H1 (cell line): ENCODE results near the gene CPLANE1. TPM values are rescaled to one million over a fixed set of nuclear protein-coding genes. Genes with fewer than 3 reads are reported as not detected.
A peak's percentile ranks its signal among the peaks of the same experiment; 100 is the strongest.

Source experiments
- CTCF ChIA-PET: fragments of 300-600 bp; sonication (Branson Sonifier 250); formaldehyde crosslinking; loops from one replicate; lab custom pipeline; 2021; ENCODE audit not compliant: partially characterized antibody; lab: Charles Lee
- POLR2A ChIA-PET: fragments of 300-600 bp; sonication (Branson Sonifier 250); formaldehyde crosslinking; loops from one replicate; lab custom pipeline; 2021; ENCODE audit warnings: inconsistent platforms; ENCODE audit not compliant: partially characterized antibody; lab: Charles Lee
- DNase-seq, 2 experiments: peaks; one replicate each; pipeline versions ENCODE4 v3.0.0 to v3.0.0-alpha.2; 2010 to 2022; ENCODE audit warnings: low spot score in 2 of 2, low read depth in 1 of 2, mixed read lengths in 1 of 2
- FAIRE-seq: peaks from 2 replicates; lab custom pipeline; 2011; peaks lifted over from hg19 to GRCh38; lab: Jason Lieb, UNC
- H2AFZ ChIP-seq: 2 replicates; pipeline ENCODE4 v1.8.1; 2012; ENCODE audit warnings: low read length, inconsistent platforms
- H2AK5ac ChIP-seq: 2 replicates; pipeline ENCODE4 v1.6.1; 2013; ENCODE audit warnings: low read depth, low read length
- H2BK120ac ChIP-seq: replicated peaks from 2 replicates; pipeline ENCODE3; 2013; ENCODE audit warnings: low read depth, low read length, inconsistent platforms
- H2BK12ac ChIP-seq: 2 replicates; pipeline ENCODE4 v1.6.1; 2013; ENCODE audit warnings: low read depth, low read length
- H2BK15ac ChIP-seq: 2 replicates; pipeline ENCODE4 v1.6.1; 2013; ENCODE audit warnings: low read length
- H2BK20ac ChIP-seq: 2 replicates; pipeline ENCODE4 v1.6.1; 2013; ENCODE audit warnings: low read length
- H2BK5ac ChIP-seq: 2 replicates; pipeline ENCODE4 v1.6.1; 2013; ENCODE audit warnings: low read depth, low read length
- H3K14ac ChIP-seq: 2 replicates; pipeline ENCODE4 v1.6.1; 2013; ENCODE audit warnings: inconsistent platforms; ENCODE audit not compliant: insufficient read length
- H3K18ac ChIP-seq: 2 replicates; pipeline ENCODE4 v1.6.1; 2013; ENCODE audit warnings: low read length; ENCODE audit errors: extremely low read depth
- H3K23ac ChIP-seq: 2 replicates; pipeline ENCODE4 v1.6.1; 2013; ENCODE audit warnings: inconsistent platforms; ENCODE audit not compliant: insufficient read length
- H3K23me2 ChIP-seq: 2 replicates; pipeline ENCODE4 v1.6.1; 2013; ENCODE audit warnings: low read depth, low read length
- H3K27ac ChIP-seq: 2 replicates; pipeline ENCODE4 v1.6.1; 2011; ENCODE audit warnings: low read depth, low read length, inconsistent platforms
- H3K27me3 ChIP-seq, 4 experiments: replicated peaks in 1 of 4; 1 replicate in 1 of 4; 2 replicates in 3 of 4; pipeline versions ENCODE4 v1.6.1 to v1.8.1; 2011 to 2013; ENCODE audit warnings: low read length in 3 of 4, mild to moderate bottlenecking in 3 of 4, inconsistent platforms in 2 of 4, mixed read lengths in 2 of 4, moderate library complexity in 1 of 4; ENCODE audit not compliant: control insufficient read depth in 3 of 4, insufficient read depth in 3 of 4; ENCODE audit errors: extremely low read depth in 1 of 4
- H3K36me3 ChIP-seq, 4 experiments: 2 replicates each; pipeline versions ENCODE4 v1.6.1 to v1.8.1; 2011 to 2013; ENCODE audit warnings: mild to moderate bottlenecking in 4 of 4, low read length in 3 of 4, moderate library complexity in 2 of 4, control low read depth in 1 of 4, inconsistent platforms in 1 of 4; ENCODE audit not compliant: insufficient read depth in 4 of 4, control insufficient read depth in 2 of 4
- H3K4ac ChIP-seq: replicated peaks from 2 replicates; pipeline ENCODE3; 2013; ENCODE audit warnings: low read length, low read depth, mixed read lengths, inconsistent platforms; ENCODE audit not compliant: insufficient read length
- H3K4me1 ChIP-seq, 4 experiments: replicated peaks in 1 of 4; 1 replicate in 1 of 4; 2 replicates in 3 of 4; pipeline versions ENCODE4 v1.6.1 to v1.8.1; 2011 to 2013; ENCODE audit warnings: low read length in 3 of 4, inconsistent platforms in 2 of 4, mixed read lengths in 1 of 4; ENCODE audit not compliant: insufficient read depth in 4 of 4, control insufficient read depth in 3 of 4
- H3K4me2 ChIP-seq, 2 experiments: 2 replicates each; pipeline versions ENCODE4 v1.6.1 to v1.8.1; 2011 to 2013; ENCODE audit warnings: low read depth in 2 of 2, low read length in 2 of 2, control low read depth in 1 of 2, inconsistent platforms in 1 of 2, mild to moderate bottlenecking in 1 of 2; ENCODE audit not compliant: insufficient read depth in 1 of 2
- H3K4me3 ChIP-seq, 4 experiments: fragments of 200-600, 300-600 bp in 1 of 4; sonication (generic), shearing (Covaris generic), sonication (Bioruptor Twin) in 1 of 4; 2 replicates each; pipeline versions ENCODE4 v1.5.1 to v1.8.1; 2011 to 2016; ENCODE audit warnings: low read length in 4 of 4, low read depth in 3 of 4, control low read depth in 2 of 4, inconsistent platforms in 2 of 4, mild to moderate bottlenecking in 2 of 4, mixed read lengths in 1 of 4, moderate library complexity in 1 of 4; ENCODE audit not compliant: insufficient read depth in 2 of 4; ENCODE audit errors: extremely low read depth in 1 of 4
- H3K56ac ChIP-seq: replicated peaks from 2 replicates; pipeline ENCODE3; 2013; ENCODE audit warnings: low read depth, mild to moderate bottlenecking, mixed read lengths, low read length, inconsistent platforms; ENCODE audit not compliant: insufficient read length
- H3K79me1 ChIP-seq: 2 replicates; pipeline ENCODE4 v1.6.1; 2013; ENCODE audit warnings: low read depth, low read length, control low read depth
- H3K79me2 ChIP-seq, 2 experiments: 2 replicates each; pipeline versions ENCODE4 v1.6.1 to v1.8.1; 2012 to 2013; ENCODE audit warnings: low read length in 2 of 2, mild to moderate bottlenecking in 2 of 2, inconsistent platforms in 1 of 2; ENCODE audit not compliant: insufficient read depth in 2 of 2, control insufficient read depth in 1 of 2
- H3K9ac ChIP-seq, 4 experiments: replicated peaks in 1 of 4; 1 replicate in 1 of 4; 2 replicates in 3 of 4; pipeline versions ENCODE4 v1.6.1 to v1.8.1; 2011 to 2013; ENCODE audit warnings: low read depth in 3 of 4, low read length in 3 of 4, control low read depth in 2 of 4, mild to moderate bottlenecking in 2 of 4, moderate library complexity in 2 of 4, inconsistent platforms in 1 of 4; ENCODE audit errors: extremely low read depth in 1 of 4
- H3K9me3 ChIP-seq, 2 experiments: 2 replicates each; pipeline versions ENCODE4 v1.6.1 to v1.8.1; 2012 to 2013; ENCODE audit warnings: mild to moderate bottlenecking in 2 of 2, moderate library complexity in 2 of 2, control low read depth in 1 of 2, inconsistent platforms in 1 of 2, low read depth in 1 of 2, low read length in 1 of 2, mixed read lengths in 1 of 2; ENCODE audit not compliant: insufficient read depth in 2 of 2
- H4K20me1 ChIP-seq, 2 experiments: replicated peaks in 1 of 2; 2 replicates each; pipeline versions ENCODE3 to v1.8.1; 2011 to 2013; ENCODE audit warnings: inconsistent platforms in 2 of 2, low read length in 2 of 2, mild to moderate bottlenecking in 1 of 2; ENCODE audit not compliant: insufficient read depth in 2 of 2, control insufficient read depth in 1 of 2
- H4K5ac ChIP-seq: 2 replicates; pipeline ENCODE4 v1.6.1; 2013; ENCODE audit warnings: low read length, low read depth, mixed read lengths, inconsistent platforms; ENCODE audit not compliant: insufficient read length
- H4K8ac ChIP-seq: 2 replicates; pipeline ENCODE4 v1.8.0; 2013; ENCODE audit warnings: mild to moderate bottlenecking, moderate library complexity, low read length, inconsistent platforms; ENCODE audit not compliant: insufficient read depth; ENCODE audit errors: extremely low read depth
- H4K91ac ChIP-seq: replicated peaks from 2 replicates; pipeline ENCODE3; 2013; ENCODE audit warnings: low read length, mixed read lengths, inconsistent platforms; ENCODE audit not compliant: insufficient read length
- EGR1 ChIP-seq: IDR thresholded peaks from 2 replicates; pipeline ENCODE4 v1.6.1; 2011; ENCODE audit warnings: low read depth, low read length, borderline replicate concordance
- TEAD4 ChIP-seq: IDR thresholded peaks from 2 replicates; pipeline ENCODE4 v1.6.1; 2012; ENCODE audit warnings: low read depth, low read length, inconsistent platforms, mixed read lengths
- WGBS, 2 experiments: shearing (Covaris generic) in 1 of 2; methylation state at CpG; one replicate each; pipeline versions ENCODE4 v1.1.6 to v1.1.7; 2013 to 2015; ENCODE audit warnings: low lambda C conversion rate in 2 of 2, mixed read lengths in 2 of 2, inconsistent platforms in 1 of 2, low coverage in 1 of 2, missing lambda C conversion rate in 1 of 2; ENCODE audit not compliant: insufficient replicate concordance in 2 of 2, insufficient coverage in 1 of 2, insufficient read length in 1 of 2; ENCODE audit errors: extremely low coverage in 1 of 2, missing lambda C conversion rate in 1 of 2; 5-methylcytosine and 5-hydroxymethylcytosine counted together
- polyA plus RNA-seq, 7 experiments: library from polyadenylated mRNA; depleted of rRNA in 3 of 7; stranded (reverse) in 5 of 7; unstranded in 2 of 7; fragments of >200 nt in 5 of 7; fragments of 200-250 nt in 2 of 7; gene quantifications; 1 replicate in 5 of 7; 2 replicates in 1 of 7; 4 replicates in 1 of 7; pipeline versions ENCODE4 v1.2.1 to v1.2.3, GENCODE V29; 2011 to 2013; ENCODE audit warnings: missing spikeins in 2 of 7, mixed read lengths in 2 of 7
- total RNA-seq: library from RNA; stranded (reverse); fragmentation: NEBNext Ultra II Directional; extraction: Animal tissue kit (Norgen Biotek cat#: 25700); gene quantifications from 2 replicates; pipeline ENCODE4 v1.2.1, GENCODE V29; 2021

CPLANE1 gene
- total and polyA plus RNA-seq, 2 of the 8 experiments (the other 6 are each of a cell fraction or from before 2014, with no cell fraction given): 2.2 to 8.8 TPM

DNA sequence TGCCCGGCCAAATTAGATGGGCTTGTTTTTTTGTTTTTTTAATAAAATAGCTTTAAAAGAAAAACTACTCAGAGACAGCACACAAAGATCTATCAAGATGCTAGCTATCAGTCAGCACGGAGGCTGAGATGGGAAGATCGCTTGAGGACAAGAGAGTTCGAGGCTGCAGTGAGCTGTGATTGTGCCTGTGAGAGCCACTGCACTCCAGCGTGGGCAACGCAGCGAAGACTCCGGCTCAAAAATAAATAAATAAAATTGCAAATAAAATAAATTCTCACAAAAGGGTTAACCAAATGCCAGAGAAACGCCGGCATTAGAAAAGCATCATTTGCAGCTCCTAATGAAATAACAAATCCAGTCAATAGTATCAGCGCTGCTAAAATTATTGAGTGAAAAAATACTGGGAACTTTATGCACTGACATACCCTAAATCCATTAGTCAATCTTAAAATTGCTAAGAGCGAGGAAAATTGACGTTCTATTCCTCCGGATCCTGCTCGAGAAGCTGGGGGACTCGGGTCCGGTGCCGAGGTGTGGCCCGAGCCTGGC, 681 bp downstream of the CPLANE1 start:
- no peak overlapping the region for H3K23ac ChIP-seq
- peak overlapping the region; percentile 53; the same call in 1 of the 2 replicates for H3K27ac ChIP-seq
- peak overlapping the region; percentile 41 to 73 (median 62) for H3K4me3 ChIP-seq
- 25% methylated on average over 19 of the region's 19 CpGs; no CpG with 5 or more reads in 1 of the 2 experiments for WGBS, 2 experiments
- H3K23me2 ChIP-seq: peaks cover 5% of the 10 kb centered on the region
- no peak overlapping the region for H2BK12ac ChIP-seq
- H3K4me1 ChIP-seq: peaks cover 0 to 6% (median 5%) of the 10 kb centered on the region in 4 experiments; a peak in 3 of 7 replicates
- TF ChIP-seq EGR1 (peak; percentile 44; the same call in 1 of the 2 replicates), TEAD4 (no peak)
- no peaks in the 10 kb centered on the region for H3K27me3 ChIP-seq
- peak overlapping the region; percentile 73 to 92 for H3K4me2 ChIP-seq
- no peak overlapping the region for H2AK5ac ChIP-seq
- H3K18ac ChIP-seq: peak overlapping the region; percentile 19; the same call in 1 of the 2 replicates
- no peaks in the 10 kb centered on the region for H3K79me2 ChIP-seq
- H3K4ac ChIP-seq: no peak overlapping the region
- H3K9me3 ChIP-seq: no peaks in the 10 kb centered on the region
- H3K9ac ChIP-seq: peak overlapping the region; percentile 55 to 77 (median 70); a peak in 6 of 7 replicates
- peak overlapping the region; percentile 8; the same call in 1 of the 2 replicates for H2AFZ ChIP-seq
- H2BK20ac ChIP-seq: no peak overlapping the region
- H4K20me1 ChIP-seq: peaks cover 0 to 2% of the 10 kb centered on the region in 2 experiments
- no peak for FAIRE-seq
- H2BK15ac ChIP-seq: no peak overlapping the region
- no peak overlapping the region for H4K5ac ChIP-seq
- POLR2A ChIA-PET: interaction anchor here (0.6 to 2.7 kb wide), 4 partner anchors 15 to 122 kb away, joined by 3 to 7 read pairs (median 3); partner anchors contain the start of gene NUP155
- no peak for DNase-seq
- no peaks in the 10 kb centered on the region for H3K36me3 ChIP-seq
- peak overlapping the region; percentile 31; the same call in 1 of the 2 replicates for H4K8ac ChIP-seq
- no peak overlapping the region for H3K56ac ChIP-seq
- no peaks in the 10 kb centered on the region for H3K79me1 ChIP-seq
- no peak overlapping the region for H3K14ac ChIP-seq
- H4K91ac ChIP-seq: no peak overlapping the region
- H2BK120ac ChIP-seq: no peak overlapping the region
- no peak overlapping the region for H2BK5ac ChIP-seq
- CTCF ChIA-PET: interaction anchor here (0.6 to 1.1 kb wide), 2 partner anchors 43 to 206 kb away, joined by 3 to 6 read pairs; no protein-coding TSS in a partner anchor
